GM18519 (cell line): Measurements from ENCODE around the gene CCDC192.
"Not testable (repeated sequence)": the region's sequence is repeated elsewhere in the genome, so short reads cannot be mapped to it uniquely, and the experiment has no call there.

Source experiments
- ATAC-seq: cut with Tn5 transposase; IDR thresholded peaks from one replicate; pipeline ENCODE4 v1.9.1; 2021; ENCODE audit warnings: mild to moderate bottlenecking, moderate library complexity; ENCODE audit not compliant: unreplicated experiment, low FRiP score

The CCDC192 gene, protein sequence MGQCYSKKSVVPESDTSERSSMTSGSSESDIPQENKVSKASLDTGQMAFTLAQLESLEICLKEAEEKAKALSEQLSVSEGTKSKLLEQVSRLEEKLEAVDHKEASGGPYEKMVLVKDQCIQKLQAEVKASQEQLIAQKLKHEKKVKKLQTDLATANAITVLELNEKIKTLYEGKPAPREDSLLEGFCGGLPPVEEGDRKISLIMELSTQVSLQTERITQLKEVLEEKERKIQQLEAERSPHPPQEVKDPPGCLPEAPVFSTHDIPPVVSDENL

DNA sequence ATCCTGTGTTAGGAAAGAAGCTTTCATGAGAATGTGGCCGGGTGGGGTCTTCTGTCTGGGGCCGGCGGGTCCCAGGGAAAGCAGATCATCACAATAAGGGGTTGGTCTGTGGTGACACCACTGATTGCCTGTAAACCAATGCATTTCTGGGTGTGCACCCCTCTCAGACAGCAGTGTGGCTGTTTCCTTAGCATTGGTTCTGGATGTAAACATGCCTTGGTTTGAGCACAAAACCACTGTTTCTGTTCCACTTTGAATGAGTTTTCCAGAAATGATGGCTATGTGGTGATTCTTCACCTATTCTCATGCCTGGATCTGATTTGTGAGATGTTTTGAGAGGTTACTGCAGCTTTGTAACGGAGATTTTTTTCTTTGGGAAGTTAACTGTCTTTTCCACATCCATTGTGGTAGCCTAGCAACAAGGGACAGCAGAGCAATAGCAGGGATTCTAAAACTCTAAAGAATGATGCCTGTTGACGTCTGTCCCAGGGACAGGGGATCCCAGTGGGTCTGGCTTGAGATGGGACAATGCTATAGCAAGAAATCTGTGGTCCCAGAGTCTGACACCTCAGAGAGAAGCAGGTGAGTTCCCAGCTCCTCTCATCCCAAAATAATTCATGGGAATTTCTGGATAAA lies at the start of gene CCDC192:
CCDC192 (plus strand) TSS at position 466 of the 636 bp plus-strand sequence; CDS start at position 521, 55 bp downstream.
- no peak for ATAC-seq

GRCh38 chr5:127656825-127657224 lies 46.4 kb upstream of the CCDC192 start:
- ATAC-seq, result no peak

DNA sequence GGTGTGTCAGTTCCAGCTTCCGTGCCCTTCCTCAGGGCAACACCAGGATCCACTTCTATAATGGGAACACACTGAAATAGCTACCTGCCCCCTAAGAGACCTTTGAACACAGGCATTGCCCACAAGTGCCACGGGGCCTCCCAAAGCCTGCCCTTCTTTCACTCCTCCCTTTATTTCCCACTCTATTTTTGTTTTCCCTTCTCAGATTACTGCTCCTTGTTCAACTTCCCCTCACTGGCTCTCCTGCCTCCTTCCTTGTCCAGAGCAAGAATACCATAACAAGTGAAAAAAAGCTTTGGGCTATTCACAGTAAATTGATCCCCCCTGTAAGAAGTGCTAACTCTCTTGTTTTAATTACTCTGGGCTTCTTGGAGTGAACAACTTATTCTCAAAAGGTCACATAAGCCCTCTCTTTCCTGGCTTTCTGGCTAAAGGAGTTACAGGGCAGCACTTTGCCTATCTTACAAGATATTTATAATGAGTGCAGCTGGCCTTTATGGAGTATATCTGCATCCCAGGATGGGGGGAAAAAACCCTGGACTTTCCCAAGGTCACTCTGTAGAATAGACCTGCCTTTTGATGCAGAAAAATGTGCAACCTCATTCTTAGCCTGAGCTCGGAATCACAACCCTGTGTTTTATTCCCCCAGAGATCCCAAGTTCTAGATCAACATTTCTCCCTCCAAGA lies 43.0 kb upstream of the CCDC192 start:
- no peak for ATAC-seq

DNA sequence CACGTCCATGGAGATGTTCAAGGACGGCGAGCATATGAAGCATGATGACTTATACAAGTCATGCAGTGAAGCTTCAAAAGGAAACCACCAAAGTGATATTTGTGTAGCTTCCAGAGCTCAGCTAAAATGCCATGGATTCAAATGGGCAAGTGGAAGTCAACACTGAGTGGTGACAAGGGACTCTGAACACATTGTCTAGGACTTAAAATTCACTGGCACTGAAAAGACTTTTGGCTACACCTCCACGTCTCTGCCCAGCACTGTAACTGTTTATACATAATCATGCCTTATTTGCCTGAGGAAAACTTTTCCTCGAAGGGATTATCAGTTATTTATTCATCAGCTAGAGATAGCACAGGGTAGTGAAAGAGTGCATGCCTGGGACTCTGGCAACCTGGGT lies 39.1 kb upstream of the CCDC192 start:
- no peak for ATAC-seq

DNA sequence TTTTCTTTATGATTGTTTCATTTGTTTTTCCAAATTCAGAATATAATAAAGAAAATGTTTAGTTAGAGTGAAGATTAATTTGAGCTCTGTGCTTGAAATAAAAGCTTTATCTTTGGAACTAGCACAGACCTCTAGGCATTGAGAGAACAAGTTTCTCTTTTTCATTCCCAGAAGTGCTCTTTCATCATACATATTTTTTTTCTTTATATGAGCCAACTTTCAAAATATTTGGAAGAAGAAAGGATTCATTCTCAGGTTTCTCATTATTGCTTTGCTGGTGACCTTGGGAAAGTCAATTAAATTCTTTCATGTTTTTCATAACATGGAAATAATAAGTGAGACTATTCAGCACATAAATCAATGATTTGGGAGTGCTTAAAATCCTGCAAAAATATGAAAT lies 37.5 kb upstream of the CCDC192 start:
- no peak for ATAC-seq

- no peak for ATAC-seq
Measured at GRCh38 chr5:127666043-127666716, 37.0 kb upstream of the CCDC192 start.

- no peak for ATAC-seq
Measured at GRCh38 chr5:127667926-127668325, 35.3 kb upstream of the CCDC192 start.

DNA sequence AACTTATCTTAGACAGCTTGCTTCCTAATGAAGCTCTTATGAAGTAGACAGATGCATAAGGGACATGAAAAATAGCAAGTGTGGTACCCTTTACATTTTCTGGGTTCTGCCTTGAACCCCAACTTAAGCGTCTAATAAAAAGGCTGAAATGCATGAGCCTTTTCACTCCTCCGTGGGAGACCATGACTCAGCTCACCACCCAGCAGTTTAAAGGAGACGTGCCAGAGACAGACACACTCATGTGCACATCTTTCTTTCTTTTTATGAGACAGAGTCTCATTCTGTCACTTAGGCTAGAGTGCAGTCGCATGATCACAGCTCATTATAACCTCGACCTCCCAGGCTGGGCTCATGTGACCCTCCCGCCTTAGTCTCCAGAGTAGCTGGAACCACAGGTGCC lies 32.0 kb upstream of the CCDC192 start:
- no peak for ATAC-seq

- ATAC-seq, result no peak
Measured at GRCh38 chr5:127673117-127673800, 29.9 kb upstream of the CCDC192 start.

DNA sequence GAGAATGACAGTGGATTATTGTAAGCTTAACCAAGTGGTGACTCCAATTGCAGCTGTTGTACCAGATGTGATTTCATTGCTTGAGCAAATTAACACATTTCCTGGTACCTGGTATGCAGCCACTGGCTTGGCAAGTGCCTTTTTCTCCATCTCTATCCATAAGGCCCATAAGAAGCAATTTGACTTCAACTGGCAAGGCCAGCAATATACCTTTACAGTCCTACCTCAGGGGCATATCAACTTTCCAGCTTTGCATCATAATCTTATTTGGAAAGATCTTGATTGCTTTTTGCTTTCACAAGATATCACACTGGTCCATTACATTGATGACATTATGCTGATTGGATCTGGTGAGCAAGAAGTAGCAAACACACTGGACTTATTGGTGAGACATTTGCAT lies 26.2 kb upstream of the CCDC192 start:
- ATAC-seq, result not testable (repeated sequence)

DNA sequence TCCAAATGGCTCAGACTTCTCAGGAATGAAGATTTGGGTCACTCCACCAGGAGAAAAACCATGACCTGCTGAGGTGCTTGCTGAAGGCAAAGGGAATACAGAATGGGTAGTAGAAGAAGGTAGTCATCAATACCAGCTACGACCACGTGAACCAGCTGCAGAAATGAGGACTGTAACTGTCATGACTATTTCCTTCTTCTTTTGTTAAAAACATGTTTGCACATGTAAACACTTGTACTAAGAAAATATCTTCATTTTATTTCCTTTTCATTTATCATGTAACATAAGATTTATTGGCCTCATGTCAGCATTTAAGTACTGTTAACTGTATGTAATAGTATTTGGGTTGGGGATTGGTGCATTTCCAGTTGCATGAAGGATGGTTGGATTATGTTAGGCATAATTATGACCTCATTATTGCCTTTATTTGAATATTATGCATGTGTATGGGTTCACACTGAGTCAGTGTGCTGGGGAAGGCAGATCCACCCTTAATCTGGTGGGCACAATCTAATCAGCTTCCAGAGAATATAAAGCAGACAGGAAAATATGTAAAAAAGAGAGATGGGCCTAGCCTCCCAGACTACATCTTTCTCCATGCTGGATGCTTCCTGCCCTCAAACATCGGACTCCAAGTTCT lies 23.4 kb upstream of the CCDC192 start:
- ATAC-seq, result not testable (repeated sequence)

DNA sequence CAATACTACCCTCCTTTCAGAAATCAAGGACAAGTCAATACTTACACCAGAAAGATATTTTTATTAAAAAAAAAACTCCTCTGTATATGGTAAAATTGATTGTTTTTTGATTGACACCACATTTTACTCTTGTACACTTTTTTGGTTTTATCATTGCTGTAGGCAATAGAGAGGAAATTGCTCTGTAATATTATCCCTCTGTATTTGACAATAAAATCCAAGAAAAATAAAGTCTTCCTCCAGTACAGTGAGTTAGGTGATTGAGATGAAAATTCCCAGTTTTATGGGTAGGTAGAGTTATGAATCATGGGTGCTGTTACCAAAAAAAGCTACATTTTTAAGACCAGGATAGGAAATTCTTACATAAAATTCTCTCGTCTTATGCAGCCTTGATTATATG lies 22.6 kb upstream of the CCDC192 start:
- no peak for ATAC-seq

DNA sequence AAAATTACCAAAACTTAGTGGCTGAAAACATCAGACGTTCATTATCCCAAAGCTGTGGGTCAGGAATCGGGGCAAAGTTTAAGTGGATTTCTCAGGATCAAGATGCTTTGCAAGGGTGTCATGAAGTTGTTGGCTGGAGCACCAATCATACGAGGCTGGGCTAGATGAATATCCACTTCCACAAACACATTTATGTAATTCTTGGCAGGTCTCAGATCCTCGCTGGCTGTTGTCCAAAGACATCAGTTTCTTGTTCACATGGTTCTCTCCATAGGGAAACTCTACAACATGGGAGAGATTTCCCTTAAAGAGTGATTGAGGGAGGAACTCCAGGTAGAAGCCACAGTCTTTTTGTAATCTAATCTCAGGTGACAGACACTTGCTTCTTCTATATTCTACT lies 20.2 kb upstream of the CCDC192 start:
- no peak for ATAC-seq

GRCh38 chr5:127684726-127685467 lies 18.3 kb upstream of the CCDC192 start:
- ATAC-seq, result no peak

- ATAC-seq, result no peak
Measured at GRCh38 chr5:127685662-127686061, 17.5 kb upstream of the CCDC192 start.

DNA sequence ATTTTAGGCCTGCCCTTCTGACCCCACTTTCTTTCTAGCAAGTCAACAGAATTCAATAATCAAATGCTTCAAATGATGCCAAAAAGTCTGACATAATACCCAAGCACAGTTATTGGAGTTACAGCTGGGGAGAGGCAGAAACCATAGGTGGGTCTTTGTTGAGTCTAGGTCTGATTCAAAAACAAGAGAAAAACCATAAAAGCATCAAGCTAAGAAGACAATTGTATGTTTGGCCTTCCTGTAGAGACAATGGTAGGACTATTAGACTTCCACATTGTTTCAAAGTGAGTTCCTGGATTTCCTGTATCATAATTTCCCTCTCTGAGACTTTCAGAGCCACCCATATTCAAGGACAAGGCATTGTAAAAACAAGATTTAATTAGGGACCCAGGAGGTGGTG lies 16.8 kb upstream of the CCDC192 start:
- no peak for ATAC-seq

DNA sequence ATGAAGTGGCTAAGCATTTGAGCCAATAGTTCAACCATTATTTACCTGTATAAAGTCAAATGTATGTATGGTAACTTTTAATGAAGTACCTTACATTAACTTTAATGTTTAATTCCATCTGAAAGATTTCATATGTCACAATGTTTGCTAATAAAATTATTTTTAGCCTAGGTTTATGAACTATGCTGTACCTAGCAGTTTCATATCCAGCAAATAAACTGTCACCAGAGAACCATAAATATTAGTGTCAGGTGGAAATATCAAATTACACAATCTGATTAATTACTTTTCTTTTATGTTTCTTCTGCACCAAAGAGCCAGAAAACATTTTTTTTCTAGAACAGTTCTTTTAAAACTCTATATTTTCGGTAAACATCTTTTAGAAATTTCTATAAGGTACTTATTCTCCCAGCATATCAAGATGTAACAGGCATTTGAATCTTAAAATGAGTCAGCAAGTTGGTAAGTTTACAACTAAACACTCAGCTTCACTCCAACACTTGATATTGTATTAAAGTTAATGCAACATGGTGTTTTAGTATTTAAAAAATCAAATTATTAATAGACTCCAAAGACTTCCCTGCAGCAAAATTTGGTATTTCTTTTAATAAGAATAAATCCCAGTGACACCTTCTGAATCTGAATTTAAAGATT lies 8.5 kb upstream of the CCDC192 start:
- no peak for ATAC-seq

DNA sequence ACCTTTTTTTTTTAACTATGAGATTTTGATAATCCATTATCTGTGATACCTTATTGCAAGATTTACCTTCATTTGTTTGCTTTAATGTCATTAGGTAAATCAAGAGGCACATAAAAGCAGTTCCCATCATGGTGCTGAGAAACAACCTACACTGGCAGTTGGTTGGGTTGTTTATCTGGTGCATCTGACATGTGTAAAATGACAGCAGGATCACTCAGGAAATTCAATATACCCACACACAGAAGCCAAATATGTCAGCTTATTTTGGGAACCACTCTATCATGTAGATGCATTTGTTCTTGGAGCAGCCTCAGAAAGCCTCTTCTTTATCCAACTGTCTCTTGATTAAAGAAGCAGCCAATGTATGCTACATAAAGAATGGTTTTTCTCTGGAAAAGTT lies 7.8 kb upstream of the CCDC192 start:
- no peak for ATAC-seq

- no peak for ATAC-seq
Measured at GRCh38 chr5:127696683-127697082, 6.5 kb upstream of the CCDC192 start.
